H9 (cell line): ENCODE data around the gene MCF2L2. TPM values are rescaled to one million over a fixed set of nuclear protein-coding genes. Genes with fewer than 3 reads are reported as not detected.
"Not testable (repeated sequence)": the region's sequence is repeated elsewhere in the genome, so short reads cannot be mapped to it uniquely, and the experiment has no call there.

Source experiments
- DNase-seq: peaks from one replicate; pipeline ENCODE4 v3.0.0-alpha.2; 2017
- H2AFZ ChIP-seq: one replicate; pipeline ENCODE4 v1.6.1; 2013; ENCODE audit warnings: mild to moderate bottlenecking, low read length, control low read depth, moderate library complexity
- H2AK5ac ChIP-seq: 2 replicates; pipeline ENCODE4 v1.6.1; 2013; ENCODE audit warnings: low read length, control low read depth, mixed read lengths; ENCODE audit not compliant: insufficient read length
- H2BK120ac ChIP-seq: one replicate; pipeline ENCODE4 v1.6.1; 2013; ENCODE audit warnings: low read depth, mild to moderate bottlenecking, low read length, control low read depth, inconsistent platforms; ENCODE audit not compliant: poor library complexity, severe bottlenecking
- H2BK12ac ChIP-seq: 2 replicates; pipeline ENCODE4 v1.6.1; 2013; ENCODE audit warnings: low read length, control low read depth, mixed read lengths, low read depth; ENCODE audit not compliant: insufficient read length
- H2BK15ac ChIP-seq: 2 replicates; pipeline ENCODE4 v1.6.1; 2013; ENCODE audit warnings: low read depth, low read length, control low read depth
- H2BK20ac ChIP-seq: one replicate; pipeline ENCODE4 v1.6.1; 2013; ENCODE audit warnings: low read depth, mild to moderate bottlenecking, low read length, control low read depth, inconsistent platforms; ENCODE audit not compliant: poor library complexity, severe bottlenecking
- H2BK5ac ChIP-seq: 2 replicates; pipeline ENCODE4 v1.6.1; 2013; ENCODE audit warnings: low read length, control low read depth, mixed read lengths; ENCODE audit not compliant: insufficient read length
- H3K14ac ChIP-seq: 2 replicates; pipeline ENCODE4 v1.6.1; 2013; ENCODE audit warnings: low read length, control low read depth; ENCODE audit not compliant: insufficient read depth
- H3K18ac ChIP-seq: 2 replicates; pipeline ENCODE4 v1.6.1; 2013; ENCODE audit warnings: low read depth, mild to moderate bottlenecking, mixed read lengths, low read length, control low read depth; ENCODE audit not compliant: insufficient read length
- H3K23ac ChIP-seq: 2 replicates; pipeline ENCODE4 v1.6.1; 2013; ENCODE audit warnings: low read length, control low read depth, mixed read lengths, low read depth; ENCODE audit not compliant: insufficient read length
- H3K23me2 ChIP-seq: 2 replicates; pipeline ENCODE4 v1.6.1; 2013; ENCODE audit warnings: low read depth, mild to moderate bottlenecking, mixed read lengths, low read length, control low read depth; ENCODE audit not compliant: insufficient read length, poor library complexity, severe bottlenecking
- H3K27ac ChIP-seq: 2 replicates; pipeline ENCODE4 v1.5.1; 2013; ENCODE audit warnings: low read length, control low read depth, mixed read lengths, low read depth; ENCODE audit not compliant: insufficient read length
- H3K27me3 ChIP-seq: 2 replicates; pipeline ENCODE4 v1.6.1; 2013; ENCODE audit warnings: low read length, control low read depth, inconsistent platforms; ENCODE audit not compliant: insufficient read depth
- H3K4ac ChIP-seq: 2 replicates; pipeline ENCODE4 v1.6.1; 2013; ENCODE audit warnings: low read depth, mild to moderate bottlenecking, control low read depth, inconsistent platforms, low read length, moderate library complexity
- H3K4me1 ChIP-seq: 2 replicates; pipeline ENCODE4 v1.6.1; 2013; ENCODE audit warnings: low read length, control low read depth, inconsistent platforms; ENCODE audit not compliant: insufficient read depth
- H3K4me2 ChIP-seq: 2 replicates; pipeline ENCODE4 v1.6.1; 2013; ENCODE audit warnings: low read length, control low read depth, mixed read lengths; ENCODE audit not compliant: insufficient read length, insufficient read depth
- H3K56ac ChIP-seq: 2 replicates; pipeline ENCODE4 v1.6.1; 2013; ENCODE audit warnings: low read depth, mild to moderate bottlenecking, mixed read lengths, low read length, control low read depth; ENCODE audit not compliant: insufficient read length
- H3K79me1 ChIP-seq: 2 replicates; pipeline ENCODE4 v1.6.1; 2013; ENCODE audit warnings: low read depth, mild to moderate bottlenecking, moderate library complexity, low read length, control low read depth, inconsistent platforms; ENCODE audit not compliant: insufficient read depth, poor library complexity, severe bottlenecking
- H3K79me2 ChIP-seq: 2 replicates; pipeline ENCODE4 v1.6.1; 2013; ENCODE audit warnings: low read length, control low read depth, inconsistent platforms; ENCODE audit not compliant: insufficient read depth
- H3K9ac ChIP-seq: 2 replicates; pipeline ENCODE4 v1.6.1; 2013; ENCODE audit warnings: low read length, control low read depth, mixed read lengths; ENCODE audit not compliant: insufficient read length; ENCODE audit errors: extremely low read depth
- H3K9me3 ChIP-seq: one replicate; pipeline ENCODE4 v1.6.1; 2013; ENCODE audit warnings: low read depth, low read length, inconsistent platforms; ENCODE audit not compliant: control insufficient read depth
- H3T11ph ChIP-seq: one replicate; pipeline ENCODE4 v1.6.1; 2013; ENCODE audit warnings: mild to moderate bottlenecking, low read length, control low read depth, inconsistent platforms
- H4K20me1 ChIP-seq: one replicate; pipeline ENCODE4 v1.6.1; 2013; ENCODE audit not compliant: control insufficient read depth, insufficient read length, insufficient read depth
- H4K5ac ChIP-seq: 2 replicates; pipeline ENCODE4 v1.6.1; 2013; ENCODE audit warnings: low read depth, mild to moderate bottlenecking, mixed read lengths, low read length, control low read depth; ENCODE audit not compliant: insufficient read length
- H4K8ac ChIP-seq: replicated peaks from 2 replicates; pipeline ENCODE4 v1.6.1; 2013; ENCODE audit warnings: low read length, control low read depth, mixed read lengths, low read depth; ENCODE audit not compliant: insufficient read length
- H4K91ac ChIP-seq: 2 replicates; pipeline ENCODE4 v1.6.1; 2013; ENCODE audit warnings: low read depth, mild to moderate bottlenecking, moderate library complexity, mixed read lengths, low read length, control low read depth; ENCODE audit not compliant: insufficient read length
- H3K27ac Mint-ChIP-seq, 3 experiments: 2 replicates in 2 of 3; 3 replicates in 1 of 3; pipeline ENCODE4 v1.8.0; 2020 to 2021; ENCODE audit warnings: mixed read lengths in 3 of 3, mild to moderate bottlenecking in 1 of 3, moderate library complexity in 1 of 3
- H3K27me3 Mint-ChIP-seq: 2 replicates; pipeline ENCODE4 v1.8.0; 2021; ENCODE audit warnings: low read depth, mild to moderate bottlenecking, moderate library complexity, mixed read lengths
- H3K36me3 Mint-ChIP-seq, 3 experiments: 2 replicates in 2 of 3; 3 replicates in 1 of 3; pipeline ENCODE4 v1.8.0; 2020 to 2021; ENCODE audit warnings: low read depth in 3 of 3, mixed read lengths in 3 of 3; ENCODE audit not compliant: insufficient read depth in 1 of 3
- H3K4me1 Mint-ChIP-seq, 2 experiments: 2 replicates each; pipeline ENCODE4 v1.8.0; 2020; ENCODE audit warnings: mixed read lengths in 2 of 2
- H3K4me3 Mint-ChIP-seq, 2 experiments: 2 replicates in 1 of 2; 3 replicates in 1 of 2; pipeline ENCODE4 v1.8.0; 2020 to 2021; ENCODE audit warnings: mild to moderate bottlenecking in 2 of 2, mixed read lengths in 2 of 2, moderate library complexity in 1 of 2
- H3K9me3 Mint-ChIP-seq, 2 experiments: 2 replicates in 1 of 2; 3 replicates in 1 of 2; pipeline ENCODE4 v1.8.0; 2020; ENCODE audit warnings: mild to moderate bottlenecking in 2 of 2, mixed read lengths in 2 of 2, moderate library complexity in 1 of 2
- WGBS: extraction: QIAGEN DNeasy Blood & Tissue Kit; methylation state at CpG from one replicate; pipeline ENCODE4 v1.1.7; 2013; ENCODE audit warnings: missing lambda C conversion rate, low lambda C conversion rate, mixed read lengths; ENCODE audit not compliant: insufficient read length; ENCODE audit errors: extremely low coverage; 5-methylcytosine and 5-hydroxymethylcytosine counted together
- total RNA-seq: library from RNA; stranded (reverse); gene quantifications from 2 replicates; pipeline ENCODE4 v1.2.1, GENCODE V29; 2021
- TF ChIP-seq, protein P1 (sequence below): fragments of 200-600 bp; sonication (generic); conservative IDR thresholded peaks from 3 replicates; pipeline ENCODE4 v1.8.0; 2021; ENCODE audit warnings: antibody characterized with exemption, mild to moderate bottlenecking

The MCF2L2 gene
- total RNA-seq, 1 experiment from 2014 or later, result 6.4 TPM

DNA sequence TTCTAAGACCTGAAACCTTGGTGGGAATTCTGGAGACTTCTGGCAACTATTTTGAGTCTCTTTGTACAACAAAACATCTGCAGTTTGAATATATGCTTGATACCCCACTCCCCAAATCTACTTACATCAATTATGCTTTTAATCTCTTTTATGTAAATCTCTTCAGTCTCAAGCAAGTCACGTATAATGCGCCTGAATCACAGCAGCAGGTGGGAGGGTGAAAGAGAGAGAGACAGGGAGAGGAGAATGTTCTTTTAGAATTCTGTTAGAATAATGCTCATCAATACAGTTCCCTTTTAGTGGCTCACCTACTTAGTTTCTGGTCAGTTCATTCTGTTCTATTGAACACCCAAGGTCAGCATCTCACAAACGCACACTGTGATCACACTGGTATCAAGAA lies 197.6 kb downstream of the MCF2L2 start:
- no peak overlapping the region for H3K56ac ChIP-seq
- no peaks in the 10 kb centered on the region for H3K9me3 Mint-ChIP-seq
- no peak overlapping the region for H3K27ac ChIP-seq
- no peak overlapping the region for H2BK120ac ChIP-seq
- H4K91ac ChIP-seq, result no peak overlapping the region
- H3K27ac Mint-ChIP-seq, result no peak overlapping the region
- H3T11ph ChIP-seq, result no peak overlapping the region
- no peak overlapping the region for H4K5ac ChIP-seq
- H3K79me2 ChIP-seq, result no peaks in the 10 kb centered on the region
- no peak overlapping the region for H3K23ac ChIP-seq
- no peak for DNase-seq
- H2BK12ac ChIP-seq, result no peak overlapping the region
- H3K4ac ChIP-seq, result no peak overlapping the region
- no peak overlapping the region for H3K4me2 ChIP-seq
- no peaks in the 10 kb centered on the region for H3K36me3 Mint-ChIP-seq
- no peaks in the 10 kb centered on the region for H3K27me3 Mint-ChIP-seq
- H3K23me2 ChIP-seq, result no peaks in the 10 kb centered on the region
- H3K4me1 ChIP-seq, result no peaks in the 10 kb centered on the region
- H3K18ac ChIP-seq, result no peak overlapping the region
- H2BK20ac ChIP-seq, result no peak overlapping the region
- H4K8ac ChIP-seq, result no peak overlapping the region
- no peaks in the 10 kb centered on the region for H3K9me3 ChIP-seq
- no peaks in the 10 kb centered on the region for H3K27me3 ChIP-seq
- H3K4me1 Mint-ChIP-seq, result no peaks in the 10 kb centered on the region
- TF ChIP-seq, protein P1, sequence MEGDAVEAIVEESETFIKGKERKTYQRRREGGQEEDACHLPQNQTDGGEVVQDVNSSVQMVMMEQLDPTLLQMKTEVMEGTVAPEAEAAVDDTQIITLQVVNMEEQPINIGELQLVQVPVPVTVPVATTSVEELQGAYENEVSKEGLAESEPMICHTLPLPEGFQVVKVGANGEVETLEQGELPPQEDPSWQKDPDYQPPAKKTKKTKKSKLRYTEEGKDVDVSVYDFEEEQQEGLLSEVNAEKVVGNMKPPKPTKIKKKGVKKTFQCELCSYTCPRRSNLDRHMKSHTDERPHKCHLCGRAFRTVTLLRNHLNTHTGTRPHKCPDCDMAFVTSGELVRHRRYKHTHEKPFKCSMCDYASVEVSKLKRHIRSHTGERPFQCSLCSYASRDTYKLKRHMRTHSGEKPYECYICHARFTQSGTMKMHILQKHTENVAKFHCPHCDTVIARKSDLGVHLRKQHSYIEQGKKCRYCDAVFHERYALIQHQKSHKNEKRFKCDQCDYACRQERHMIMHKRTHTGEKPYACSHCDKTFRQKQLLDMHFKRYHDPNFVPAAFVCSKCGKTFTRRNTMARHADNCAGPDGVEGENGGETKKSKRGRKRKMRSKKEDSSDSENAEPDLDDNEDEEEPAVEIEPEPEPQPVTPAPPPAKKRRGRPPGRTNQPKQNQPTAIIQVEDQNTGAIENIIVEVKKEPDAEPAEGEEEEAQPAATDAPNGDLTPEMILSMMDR, result no peak
- no peak overlapping the region for H3K4me3 Mint-ChIP-seq
- no peak overlapping the region for H3K14ac ChIP-seq
- no peaks in the 10 kb centered on the region for H4K20me1 ChIP-seq
- H2BK15ac ChIP-seq, result no peak overlapping the region
- H3K9ac ChIP-seq, result no peak overlapping the region
- H2BK5ac ChIP-seq, result no peak overlapping the region
- H2AFZ ChIP-seq, result no peak overlapping the region
- no peak overlapping the region for H2AK5ac ChIP-seq
- H3K79me1 ChIP-seq, result no peaks in the 10 kb centered on the region
- no CpG with 5 or more reads among the region's 3 CpGs for WGBS

DNA sequence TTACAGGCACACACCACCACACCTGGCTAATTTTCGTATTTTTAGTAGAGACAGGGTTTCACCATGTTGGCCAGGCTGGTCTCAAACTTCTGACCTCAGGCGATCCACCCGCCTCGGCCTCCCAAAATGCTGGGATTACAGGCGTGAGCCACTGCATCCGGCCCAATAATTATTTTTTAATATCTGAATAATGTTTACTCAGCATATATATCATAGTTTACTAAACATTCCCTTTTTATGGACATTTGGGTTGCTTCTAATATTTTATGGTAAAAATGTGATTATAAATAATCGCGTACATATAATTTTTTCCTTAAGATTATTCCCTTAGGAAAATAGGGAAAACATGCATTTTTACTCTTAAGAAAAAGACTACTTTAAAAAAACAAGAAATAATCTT lies 198.2 kb downstream of the MCF2L2 start:
- not testable (repeated sequence) for H3K9ac ChIP-seq, H3K23ac ChIP-seq, H3K27me3 Mint-ChIP-seq

More for the DNA sequence above, 198.2 kb downstream of the MCF2L2 start:
- not testable (repeated sequence) for H2BK120ac ChIP-seq, H3K79me2 ChIP-seq, H3K9me3 ChIP-seq, H4K91ac ChIP-seq, H2BK12ac ChIP-seq, H3K4ac ChIP-seq, H3K36me3 Mint-ChIP-seq, H4K20me1 ChIP-seq, H3K4me3 Mint-ChIP-seq, H3K9me3 Mint-ChIP-seq, H3K18ac ChIP-seq, H2BK15ac ChIP-seq, H3K4me1 ChIP-seq, H2AK5ac ChIP-seq, DNase-seq, H3K4me2 ChIP-seq, H3K79me1 ChIP-seq, H2BK20ac ChIP-seq, H3T11ph ChIP-seq, H3K4me1 Mint-ChIP-seq, H3K27me3 ChIP-seq, H3K56ac ChIP-seq, H3K27ac ChIP-seq, H3K27ac Mint-ChIP-seq, H4K8ac ChIP-seq, H2BK5ac ChIP-seq, H3K23me2 ChIP-seq, H4K5ac ChIP-seq, H2AFZ ChIP-seq, H3K14ac ChIP-seq
- no CpG with 5 or more reads among the region's 8 CpGs for WGBS
